HEK293T (cell line): ENCODE data around the gene MSLN.

Source experiments
- CTCF ChIA-PET: fragments of 350-600 bp; formaldehyde crosslinking; extraction: SDS; loops from one replicate; lab custom pipeline; 2021; ENCODE audit warnings: antibody characterized with exemption, inconsistent platforms; lab: Yijun Ruan, JAX
- POLR2A ChIA-PET: fragments of 350-600 bp; formaldehyde crosslinking; extraction: SDS; loops from one replicate; lab custom pipeline; 2020; ENCODE audit warnings: antibody characterized with exemption, inconsistent platforms; lab: Yijun Ruan, JAX
- DNase-seq: peaks from one replicate; pipeline ENCODE4 v3.0.0; 2012; ENCODE audit warnings: mixed read lengths; ENCODE audit errors: extremely low spot score
- ARNT ChIP-seq: fragments of 450-650 bp; IDR thresholded peaks from 2 replicates; pipeline ENCODE4 v1.6.1; 2017; ENCODE audit warnings: mild to moderate bottlenecking
- BHLHE40 ChIP-seq: fragments of 450-650 bp; IDR thresholded peaks from 2 replicates; pipeline ENCODE4 v1.6.1; 2016; ENCODE audit warnings: mild to moderate bottlenecking, moderate library complexity, borderline replicate concordance
- CTBP1 ChIP-seq: fragments of 450-650 bp; IDR thresholded peaks from 2 replicates; pipeline ENCODE4 v1.6.1; 2016; ENCODE audit warnings: borderline replicate concordance
- ELF4 ChIP-seq: fragments of 450-650 bp; IDR thresholded peaks from 2 replicates; pipeline ENCODE4 v1.6.1; 2017; ENCODE audit warnings: antibody characterized with exemption
- FOXA1 ChIP-seq: fragments of 450-650 bp; IDR thresholded peaks from 2 replicates; pipeline ENCODE4 v1.6.1; 2016; ENCODE audit warnings: mild to moderate bottlenecking
- FOXK2 ChIP-seq: fragments of 450-650 bp; IDR thresholded peaks from 2 replicates; pipeline ENCODE4 v1.6.1; 2016; ENCODE audit warnings: mild to moderate bottlenecking
- FOXM1 ChIP-seq: fragments of 450-650 bp; IDR thresholded peaks from 2 replicates; pipeline ENCODE4 v1.6.1; 2017; ENCODE audit warnings: mild to moderate bottlenecking, borderline replicate concordance
- HDGF ChIP-seq: fragments of 450-650 bp; IDR thresholded peaks from 2 replicates; pipeline ENCODE4 v1.6.1; 2017; ENCODE audit warnings: antibody characterized with exemption, borderline replicate concordance
- L3MBTL2 ChIP-seq: fragments of 450-650 bp; conservative IDR thresholded peaks from 2 replicates; pipeline ENCODE4 v1.6.1; 2016; ENCODE audit warnings: mild to moderate bottlenecking
- LEF1 ChIP-seq: fragments of 450-650 bp; IDR thresholded peaks from 2 replicates; pipeline ENCODE4 v1.6.1; 2017; ENCODE audit warnings: mild to moderate bottlenecking, borderline replicate concordance
- NFRKB ChIP-seq: fragments of 450-650 bp; IDR thresholded peaks from 2 replicates; pipeline ENCODE4 v1.6.1; 2016; ENCODE audit warnings: mild to moderate bottlenecking, moderate library complexity
- PKNOX1 ChIP-seq: fragments of 450-650 bp; IDR thresholded peaks from 2 replicates; pipeline ENCODE4 v1.6.1; 2016
- SP1 ChIP-seq: fragments of 450-650 bp; IDR thresholded peaks from 2 replicates; pipeline ENCODE4 v1.6.1; 2017
- SUZ12 ChIP-seq: fragments of 450-650 bp; IDR thresholded peaks from 2 replicates; pipeline ENCODE4 v1.6.1; 2016; ENCODE audit warnings: mild to moderate bottlenecking
- TARDBP ChIP-seq: fragments of 450-650 bp; IDR thresholded peaks from 2 replicates; pipeline ENCODE4 v1.6.1; 2016
- ZNF384 ChIP-seq: fragments of 450-650 bp; IDR thresholded peaks from 2 replicates; pipeline ENCODE4 v1.6.1; 2016

MSLN gene

GRCh38 chr16:800834-801511, 40.4 kb downstream of the MSLN start:
- ChIA-PET CTCF (no interaction called here), POLR2A (interaction anchor here (3.8 kb wide), 1 partner anchor 13 kb away, joined by 31 read pairs; the partner anchor contains the start of genes CHTF18 and RPUSD1)
- DNase-seq = no peak
- TF ChIP-seq SP1 (no peak), ZNF384 (no peak), FOXM1 (no peak), FOXA1 (no peak), HDGF (no peak), ELF4 (no peak), LEF1 (no peak), L3MBTL2 (no peak), NFRKB (no peak), SUZ12 (no peak), FOXK2 (no peak), BHLHE40 (no peak), CTBP1 (no peak), PKNOX1 (no peak), ARNT (no peak), TARDBP (no peak)

GRCh38 chr16:801584-802363, 41.2 kb downstream of the MSLN start:
- ChIA-PET CTCF (no interaction called here), POLR2A (interaction anchor here (3.8 kb wide), 1 partner anchor 14 kb away, joined by 31 read pairs; the partner anchor contains the start of genes CHTF18 and RPUSD1)
- no peak for DNase-seq
- TF ChIP-seq FOXM1 (no peak), L3MBTL2 (no peak), FOXK2 (no peak), ELF4 (no peak), PKNOX1 (no peak), TARDBP (no peak), NFRKB (no peak), SUZ12 (no peak), BHLHE40 (no peak), HDGF (no peak), SP1 (no peak), ZNF384 (no peak), ARNT (no peak), CTBP1 (no peak), FOXA1 (no peak)

GRCh38 chr16:802461-802860, 41.9 kb downstream of the MSLN start:
- ChIA-PET POLR2A (interaction anchor here (1.9 to 3.8 kb wide), 2 partner anchors 14 kb away, joined by 9 to 31 read pairs; partner anchors contain the start of genes CHTF18 and RPUSD1), CTCF (no interaction called here)
- TF ChIP-seq FOXA1 (no peak), ARNT (no peak), FOXM1 (no peak), NFRKB (no peak), ELF4 (no peak), L3MBTL2 (no peak), BHLHE40 (no peak), ZNF384 (no peak), CTBP1 (no peak), SUZ12 (no peak), LEF1 (no peak), TARDBP (no peak), FOXK2 (no peak), SP1 (no peak), HDGF (no peak), PKNOX1 (no peak)
- DNase-seq = no peak

- ChIA-PET CTCF (interaction anchor here (1.1 kb wide), 1 partner anchor 82 kb away, joined by 4 read pairs; the partner anchor contains the start of gene ANTKMT), POLR2A (interaction anchor here (1.0 to 1.9 kb wide), 2 partner anchors 13 to 14 kb away, joined by 3 to 9 read pairs; partner anchors contain the start of genes CHTF18 and RPUSD1)
- DNase-seq = no peak
- TF ChIP-seq SUZ12 (no peak), L3MBTL2 (no peak), FOXK2 (no peak), LEF1 (no peak), FOXM1 (no peak), FOXA1 (no peak), ELF4 (no peak), NFRKB (no peak), CTBP1 (no peak), TARDBP (no peak), HDGF (no peak), ARNT (no peak), ZNF384 (no peak)
Observed at GRCh38 chr16:802914-803753, 42.6 kb downstream of the MSLN start.
